Ishikawa (cell line): ENCODE data around the gene EEFSEC.

Experiments
- CEBPB ChIP-seq: IDR thresholded peaks from 2 replicates; pipeline ENCODE4 v1.6.1; 2012
- CREB1 ChIP-seq: IDR thresholded peaks from 2 replicates; pipeline ENCODE4 v1.6.1; 2012; ENCODE audit warnings: low read depth
- EGR1 ChIP-seq: IDR thresholded peaks from 2 replicates; pipeline ENCODE4 v1.6.1; 2012
- EP300 ChIP-seq: IDR thresholded peaks from 2 replicates; pipeline ENCODE4 v1.6.1; 2012; ENCODE audit warnings: borderline replicate concordance
- FOXM1 ChIP-seq: IDR thresholded peaks from 2 replicates; pipeline ENCODE4 v1.6.1; 2012; ENCODE audit warnings: low read depth, borderline replicate concordance
- NFIC ChIP-seq: IDR thresholded peaks from 2 replicates; pipeline ENCODE4 v1.6.1; 2012
- RAD21 ChIP-seq: IDR thresholded peaks from 2 replicates; pipeline ENCODE4 v1.6.1; 2012; ENCODE audit warnings: low read depth
- REST ChIP-seq: IDR thresholded peaks from 2 replicates; pipeline ENCODE4 v1.6.1; 2012; ENCODE audit warnings: low read depth, mild to moderate bottlenecking
- TAF1 ChIP-seq: IDR thresholded peaks from 2 replicates; pipeline ENCODE4 v1.6.1; 2012; ENCODE audit warnings: low read depth, mild to moderate bottlenecking
- TCF12 ChIP-seq: IDR thresholded peaks from 2 replicates; pipeline ENCODE4 v1.6.1; 2012; ENCODE audit warnings: low read depth
- TEAD4 ChIP-seq: IDR thresholded peaks from 2 replicates; pipeline ENCODE4 v1.6.1; 2012
- USF1 ChIP-seq: IDR thresholded peaks from 2 replicates; pipeline ENCODE4 v1.6.1; 2012
- YY1 ChIP-seq: IDR thresholded peaks from 2 replicates; pipeline ENCODE4 v1.6.1; 2012; ENCODE audit warnings: low read depth
- ZBTB7A ChIP-seq: IDR thresholded peaks from 2 replicates; pipeline ENCODE4 v1.6.1; 2012; ENCODE audit warnings: low read depth
- TF ChIP-seq, protein P1 (sequence below): IDR thresholded peaks from 2 replicates; pipeline ENCODE4 v1.6.1; 2012

The EEFSEC gene

GRCh38 chr3:128127236-128127635, 26.0 kb upstream of the EEFSEC start:
- TF ChIP-seq CEBPB (no peak), FOXM1 (no peak)

GRCh38 chr3:128128251-128128650, 25.0 kb upstream of the EEFSEC start:
- TF ChIP-seq CEBPB (no peak), ZBTB7A (no peak), CREB1 (no peak), TEAD4 (no peak), TAF1 (no peak), FOXM1 (no peak), YY1 (no peak), EGR1 (no peak), RAD21 (no peak), NFIC (no peak), REST (no peak), TCF12 (no peak), EP300 (no peak)
- TF ChIP-seq, protein P1, sequence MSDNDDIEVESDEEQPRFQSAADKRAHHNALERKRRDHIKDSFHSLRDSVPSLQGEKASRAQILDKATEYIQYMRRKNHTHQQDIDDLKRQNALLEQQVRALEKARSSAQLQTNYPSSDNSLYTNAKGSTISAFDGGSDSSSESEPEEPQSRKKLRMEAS = no peak

DNA sequence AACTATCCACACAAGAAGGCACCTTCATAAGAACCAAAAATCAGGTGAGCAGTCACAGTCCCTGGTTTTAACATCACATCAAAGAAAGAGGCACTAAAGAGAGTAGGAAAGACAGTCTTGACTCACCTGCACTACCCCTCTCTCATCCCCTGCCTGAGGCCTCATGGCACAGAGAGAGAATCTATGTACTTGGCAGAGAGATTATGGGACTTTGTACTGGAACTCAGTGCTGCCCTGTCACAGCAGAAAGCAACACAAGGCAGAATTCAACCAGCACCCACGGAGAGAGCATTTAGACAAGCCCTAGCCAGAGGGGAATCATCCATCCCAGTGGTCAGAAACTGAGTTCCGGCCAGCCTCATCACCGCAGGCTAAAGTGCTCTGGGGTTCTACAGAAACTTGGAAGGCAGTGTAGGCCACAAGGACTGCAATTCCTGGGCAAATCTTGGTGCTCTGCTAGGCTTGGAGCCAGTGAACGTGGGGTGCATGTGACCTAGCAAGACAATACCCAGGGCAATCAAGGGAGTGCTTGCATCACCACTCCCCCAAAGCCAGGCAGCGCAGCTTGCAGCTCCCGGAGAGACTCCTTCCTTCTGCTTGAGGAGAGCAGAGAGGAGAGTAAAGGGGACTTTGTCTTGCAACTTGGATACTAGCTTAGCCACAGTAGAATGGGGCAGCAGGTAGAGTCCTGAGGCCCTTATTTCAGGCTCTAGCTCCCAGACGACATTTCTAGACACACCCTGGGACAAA, 21.2 kb upstream of the EEFSEC start:
- TF ChIP-seq FOXM1 (no peak), RAD21 (no peak), TAF1 (no peak), TCF12 (no peak), EGR1 (no peak), NFIC (no peak), ZBTB7A (no peak), CEBPB (no peak), CREB1 (no peak), YY1 (no peak), REST (no peak), EP300 (no peak), USF1 (no peak), TEAD4 (no peak)
- TF ChIP-seq, protein P1 = no peak

GRCh38 chr3:128133273-128133883, 19.9 kb upstream of the EEFSEC start:
- TF ChIP-seq CEBPB = 0 out of 2 replicates have a peak, but pooled peaks have one; percentile 29
- peak; percentile 83 for TF ChIP-seq RAD21
- no peak for TF ChIP-seq NFIC

DNA sequence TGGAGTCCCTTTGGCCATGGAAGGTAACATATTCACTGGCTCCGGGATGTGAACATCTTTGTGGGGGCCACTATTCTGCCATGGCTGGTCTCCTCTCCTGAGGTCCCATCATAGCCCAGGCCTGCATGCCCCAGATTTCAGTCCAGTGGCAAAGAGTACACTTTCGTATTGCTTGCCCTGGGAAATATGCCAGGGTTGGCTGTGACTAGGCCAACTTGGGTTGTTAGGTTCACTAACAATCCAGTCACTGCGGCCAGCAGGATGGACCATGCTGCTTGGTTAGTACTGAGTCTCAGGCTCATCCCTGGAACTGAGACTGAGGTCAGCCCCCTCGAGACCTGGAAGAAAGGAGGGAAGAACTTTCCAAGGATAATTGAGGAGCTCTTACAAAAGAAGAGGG, 9.8 kb upstream of the EEFSEC start:
- TF ChIP-seq NFIC = no peak

DNA sequence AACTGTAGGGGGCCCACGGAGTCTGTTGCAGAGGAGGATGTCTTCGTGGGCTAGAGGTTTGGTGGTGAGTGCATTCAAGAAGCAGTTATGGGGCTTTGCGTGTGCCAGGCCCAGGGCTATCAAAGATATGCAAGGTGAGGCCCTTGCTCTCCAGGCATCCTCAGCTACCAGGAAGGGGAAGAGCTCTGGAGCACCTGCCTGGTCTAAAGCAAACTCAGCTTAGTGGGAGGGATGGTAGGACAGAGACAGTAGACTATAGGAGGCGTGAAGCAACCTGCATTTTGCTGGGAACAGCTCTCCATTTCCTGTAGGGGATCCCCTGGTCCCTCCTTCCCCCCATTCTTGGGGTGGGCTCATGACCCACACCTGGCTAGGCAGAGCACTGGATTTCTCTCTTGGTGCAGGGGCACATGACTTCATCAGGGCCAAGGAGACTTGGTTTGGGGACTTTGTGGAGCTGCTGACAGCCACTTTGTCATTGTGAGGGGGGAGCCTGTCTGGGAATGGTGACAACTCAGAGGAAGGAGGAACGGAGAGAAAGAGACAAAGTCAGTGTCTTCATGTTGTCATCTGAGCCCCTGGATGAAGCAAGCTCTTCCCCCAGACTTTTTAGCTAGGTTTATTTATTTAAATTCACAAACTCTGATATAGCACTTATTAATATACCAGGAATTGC, 8.6 kb upstream of the EEFSEC start:
- TF ChIP-seq TEAD4 = no peak
- no peak for TF ChIP-seq RAD21
- TF ChIP-seq TAF1 = no peak
- no peak for TF ChIP-seq TCF12
- no peak for TF ChIP-seq FOXM1
- no peak for TF ChIP-seq ZBTB7A
- TF ChIP-seq USF1 = no peak
- no peak for TF ChIP-seq YY1
- TF ChIP-seq CEBPB = no peak
